Caco-2 (cell line): ENCODE data around the gene CD46. TPM values are rescaled to one million over a fixed set of nuclear protein-coding genes. Genes with fewer than 3 reads are reported as not detected.

Experiments used
- BruUV-seq: library from RNA; stranded (reverse); fragments of 400-500 nt; replicated peaks from 2 replicates; lab custom pipeline; 2021; lab: Mats Ljungman, UMichigan
- CTCF ChIA-PET: fragments of 300-600 bp; sonication (Branson Sonifier 250); formaldehyde crosslinking; loops from one replicate; lab custom pipeline; 2022; ENCODE audit warnings: antibody characterized with exemption; lab: Charles Lee
- POLR2A ChIA-PET: fragments of 300-600 bp; sonication (Branson Sonifier 250); formaldehyde crosslinking; loops from one replicate; lab custom pipeline; 2022; ENCODE audit warnings: antibody characterized with exemption; lab: Charles Lee
- DNase-seq, 2 experiments: peaks; one replicate each; pipeline versions ENCODE4 v3.0.0 to v3.0.0-alpha.2; 2020 to 2022
- H3K27me3 ChIP-seq: replicated peaks from 2 replicates; pipeline ENCODE4 v1.6.0; 2011; ENCODE audit warnings: low read length; ENCODE audit not compliant: control insufficient read depth, insufficient read depth
- H3K36me3 ChIP-seq: 2 replicates; pipeline ENCODE4 v1.5.1; 2011; ENCODE audit warnings: low read length; ENCODE audit not compliant: control insufficient read depth, insufficient read depth
- H3K4me1 ChIP-seq: fragments of 250-450 bp; sonication (Bioruptor Pico); 2 replicates; pipeline ENCODE4 v1.5.1; 2020; ENCODE audit warnings: mild to moderate bottlenecking
- H3K4me3 ChIP-seq: 2 replicates; pipeline ENCODE4 v1.5.1; 2011; ENCODE audit warnings: low read depth, mild to moderate bottlenecking, control low read depth, low read length
- H3K9me3 ChIP-seq: fragments of 250-450 bp; sonication (Bioruptor Pico); 2 replicates; pipeline ENCODE4 v1.5.1; 2020; ENCODE audit warnings: mild to moderate bottlenecking, moderate library complexity
- H3K27ac Mint-ChIP-seq: one replicate; pipeline ENCODE4 v1.8.0; 2022; ENCODE audit warnings: mixed read lengths; ENCODE audit not compliant: unreplicated experiment
- H3K27me3 Mint-ChIP-seq: one replicate; pipeline ENCODE4 v1.8.0; 2022; ENCODE audit warnings: mixed read lengths; ENCODE audit not compliant: insufficient read depth, unreplicated experiment
- H3K36me3 Mint-ChIP-seq: one replicate; pipeline ENCODE4 v1.8.0; 2022; ENCODE audit warnings: mild to moderate bottlenecking, mixed read lengths; ENCODE audit not compliant: insufficient read depth, unreplicated experiment
- H3K4me1 Mint-ChIP-seq: one replicate; pipeline ENCODE4 v1.8.0; 2022; ENCODE audit warnings: low read depth, mixed read lengths; ENCODE audit not compliant: unreplicated experiment
- H3K4me3 Mint-ChIP-seq: one replicate; pipeline ENCODE4 v1.8.0; 2022; ENCODE audit warnings: mild to moderate bottlenecking, moderate library complexity, mixed read lengths; ENCODE audit not compliant: unreplicated experiment
- H3K9me3 Mint-ChIP-seq: one replicate; pipeline ENCODE4 v1.8.0; 2022; ENCODE audit warnings: mixed read lengths; ENCODE audit not compliant: unreplicated experiment
- intact Hi-C: fragments of 100-400 bp; cut with micrococcal nuclease; formaldehyde crosslinking; loops from one replicate; pipeline ENCODE4 v1.10.0; 2022; ENCODE audit not compliant: unreplicated experiment
- total RNA-seq: library from RNA; stranded (reverse); gene quantifications from 2 replicates; pipeline ENCODE4 v1.2.3, GENCODE V29; 2022
- TF ChIP-seq, protein P1 (sequence below), 2 experiments: fragments of 200-600 bp in 1 of 2; IDR thresholded peaks; 1 replicate in 1 of 2; 2 replicates in 1 of 2; pipeline versions ENCODE4 v1.5.1 to v1.8.0; 2011 to 2022; ENCODE audit warnings: antibody characterized with exemption in 1 of 2, control low read depth in 1 of 2, inconsistent platforms in 1 of 2, low read depth in 1 of 2, low read length in 1 of 2, mild to moderate bottlenecking in 1 of 2, moderate library complexity in 1 of 2; ENCODE audit not compliant: insufficient read depth in 1 of 2, severe bottlenecking in 1 of 2, unreplicated experiment in 1 of 2

CD46 gene
- total RNA-seq, 1 experiment from 2014 or later: 166 TPM

DNA sequence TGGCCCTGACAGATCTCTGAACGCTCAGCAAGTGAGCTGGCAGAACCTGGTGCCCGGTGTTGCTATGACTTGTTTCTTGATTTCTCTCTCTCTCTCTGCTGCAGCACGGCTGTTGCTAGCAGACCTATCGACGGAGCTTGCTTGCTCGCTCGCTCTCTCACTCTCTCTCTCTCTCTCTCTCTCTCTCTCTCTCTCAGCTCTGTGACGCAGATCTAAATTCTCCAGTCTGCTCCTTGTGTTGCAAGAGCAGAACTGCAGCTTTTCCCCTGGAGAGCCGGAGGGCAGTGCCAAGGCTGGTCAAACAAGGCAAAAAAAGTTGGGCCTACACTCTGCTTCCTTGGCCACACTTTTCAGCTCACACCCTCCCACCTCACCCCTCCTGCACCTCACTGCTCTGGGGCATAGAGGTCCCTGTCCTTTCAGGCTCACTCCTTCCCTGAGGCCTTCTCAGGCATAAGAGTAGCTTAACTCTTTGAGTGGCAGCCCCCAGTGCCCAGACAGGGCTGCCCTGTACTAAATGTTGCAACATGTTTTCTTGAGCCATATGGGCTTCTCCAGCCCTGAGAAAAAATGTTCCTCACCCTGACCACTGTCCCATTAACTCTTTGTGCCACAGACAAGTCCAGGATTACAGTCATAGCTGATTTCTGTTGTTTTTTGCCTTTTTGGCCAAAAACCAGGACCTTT is 72.2 kb downstream of the CD46 start:
- Mint-ChIP-seq H3K4me3 (peak overlapping the region; percentile 74), H3K36me3 (peaks cover 27% of the 10 kb centered on the region), H3K9me3 (no peaks in the 10 kb centered on the region), H3K4me1 (peaks cover 53% of the 10 kb centered on the region), H3K27ac (peak overlapping the region; percentile 80), H3K27me3 (no peaks in the 10 kb centered on the region)
- no peaks in the 10 kb centered on the region for H3K27me3 ChIP-seq
- POLR2A ChIA-PET: interaction anchor here (0.6 kb wide), 1 partner anchor 21 kb away, joined by 6 read pairs; no protein-coding TSS in a partner anchor
- no peaks in the 10 kb centered on the region for H3K9me3 ChIP-seq
- DNase-seq: peak; percentile 63 to 71
- intact Hi-C loops: no loop called here
- peak overlapping the region; percentile 28 for H3K4me3 ChIP-seq
- CTCF ChIA-PET: interaction anchor here (0.6 to 1.5 kb wide), 9 partner anchors 12 to 1322 kb away, joined by 3 to 9 read pairs (median 3); partner anchors contain the start of gene CD46
- peaks cover 1% of the 10 kb centered on the region for H3K36me3 ChIP-seq
- H3K4me1 ChIP-seq: peaks cover 40% of the 10 kb centered on the region
- TF ChIP-seq, protein P1, sequence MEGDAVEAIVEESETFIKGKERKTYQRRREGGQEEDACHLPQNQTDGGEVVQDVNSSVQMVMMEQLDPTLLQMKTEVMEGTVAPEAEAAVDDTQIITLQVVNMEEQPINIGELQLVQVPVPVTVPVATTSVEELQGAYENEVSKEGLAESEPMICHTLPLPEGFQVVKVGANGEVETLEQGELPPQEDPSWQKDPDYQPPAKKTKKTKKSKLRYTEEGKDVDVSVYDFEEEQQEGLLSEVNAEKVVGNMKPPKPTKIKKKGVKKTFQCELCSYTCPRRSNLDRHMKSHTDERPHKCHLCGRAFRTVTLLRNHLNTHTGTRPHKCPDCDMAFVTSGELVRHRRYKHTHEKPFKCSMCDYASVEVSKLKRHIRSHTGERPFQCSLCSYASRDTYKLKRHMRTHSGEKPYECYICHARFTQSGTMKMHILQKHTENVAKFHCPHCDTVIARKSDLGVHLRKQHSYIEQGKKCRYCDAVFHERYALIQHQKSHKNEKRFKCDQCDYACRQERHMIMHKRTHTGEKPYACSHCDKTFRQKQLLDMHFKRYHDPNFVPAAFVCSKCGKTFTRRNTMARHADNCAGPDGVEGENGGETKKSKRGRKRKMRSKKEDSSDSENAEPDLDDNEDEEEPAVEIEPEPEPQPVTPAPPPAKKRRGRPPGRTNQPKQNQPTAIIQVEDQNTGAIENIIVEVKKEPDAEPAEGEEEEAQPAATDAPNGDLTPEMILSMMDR (IDR thresholded peaks at IDR 0.05; ENCODE audit: insufficient read depth in 1 of 2, low read depth in 1 of 2, low read length in 1 of 2, severe bottlenecking in 1 of 2, unreplicated experiment in 1 of 2): peak; percentile 47 to 52
- no TSS peak for BruUV-seq

DNA sequence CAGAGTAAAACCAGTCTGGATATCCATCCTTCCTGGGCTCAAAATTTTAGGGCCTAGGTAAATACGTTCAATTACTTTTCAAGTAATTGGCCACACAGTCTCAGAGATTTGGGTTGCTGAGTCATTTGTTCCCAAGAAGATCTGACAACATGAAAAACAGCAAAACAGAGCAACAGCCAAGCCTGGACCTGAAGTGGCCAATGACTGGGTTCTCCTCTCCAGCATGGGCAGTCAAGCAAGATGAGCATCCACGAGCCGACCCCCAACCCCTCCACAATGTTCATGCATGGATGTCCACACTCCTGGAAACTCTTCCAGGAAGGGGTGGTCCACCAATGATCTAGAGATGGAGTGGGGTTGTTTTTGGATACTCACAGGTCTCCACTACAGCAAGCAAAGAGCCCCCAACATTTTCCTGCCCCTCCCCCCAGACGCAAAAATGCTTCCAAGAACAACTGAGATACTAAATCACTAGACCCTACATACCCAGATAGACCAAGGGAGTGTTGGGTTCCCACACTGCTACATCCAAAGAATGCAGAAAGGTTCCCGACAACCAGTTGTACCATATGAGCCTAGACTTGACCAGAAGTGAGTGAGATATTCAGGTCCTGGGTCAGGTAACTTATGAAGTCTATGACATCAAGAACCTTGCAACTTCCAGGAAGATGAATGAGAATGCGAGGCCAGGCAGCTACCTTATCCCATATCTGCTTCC is 73.0 kb downstream of the CD46 start:
- Mint-ChIP-seq H3K9me3 (no peaks in the 10 kb centered on the region), H3K27ac (no peak overlapping the region), H3K4me3 (peak overlapping the region; percentile 79), H3K36me3 (peaks cover 27% of the 10 kb centered on the region), H3K27me3 (no peaks in the 10 kb centered on the region), H3K4me1 (peaks cover 53% of the 10 kb centered on the region)
- no peaks in the 10 kb centered on the region for H3K9me3 ChIP-seq
- intact Hi-C loops: no loop called here
- POLR2A ChIA-PET: no interaction called here
- H3K27me3 ChIP-seq: no peaks in the 10 kb centered on the region
- no peak overlapping the region; the same call in 1 of the 2 replicates for H3K4me3 ChIP-seq
- no TSS peak for BruUV-seq
- CTCF ChIA-PET: interaction anchor here (1.1 to 2.5 kb wide), 4 partner anchors 13 to 60 kb away, joined by 3 to 11 read pairs (median 8); no protein-coding TSS in a partner anchor
- peaks cover 40% of the 10 kb centered on the region for H3K4me1 ChIP-seq
- peaks cover 1% of the 10 kb centered on the region for H3K36me3 ChIP-seq
- peak in 1 of 2 experiments; percentile 25 for DNase-seq
- TF ChIP-seq, protein P1 (IDR thresholded peaks at IDR 0.05; ENCODE audit: insufficient read depth in 1 of 2, low read depth in 1 of 2, low read length in 1 of 2, severe bottlenecking in 1 of 2, unreplicated experiment in 1 of 2): no peak

DNA sequence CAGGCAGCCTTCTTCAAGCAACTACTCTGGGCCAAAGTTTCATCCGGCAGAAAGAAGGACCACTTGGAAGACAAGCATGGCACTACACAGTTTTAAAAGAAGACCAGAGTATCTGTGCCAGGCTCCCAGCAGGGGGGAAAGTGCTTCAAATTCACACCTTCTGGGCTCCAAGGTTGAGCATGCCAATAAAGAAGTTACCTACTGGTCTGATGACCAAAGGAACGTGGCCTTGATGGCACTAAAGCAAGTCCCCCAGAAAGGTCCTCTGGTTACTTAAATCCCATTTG is 73.5 kb downstream of the CD46 start:
- no TSS peak for BruUV-seq
- peaks cover 27% of the 10 kb centered on the region for H3K36me3 Mint-ChIP-seq
- no peaks in the 10 kb centered on the region for H3K9me3 ChIP-seq
- H3K27ac Mint-ChIP-seq: peak overlapping the region; percentile 81
- no peaks in the 10 kb centered on the region for H3K27me3 Mint-ChIP-seq
- peak overlapping the region; percentile 38 for H3K4me3 ChIP-seq
- CTCF ChIA-PET: interaction anchor here (1.1 to 4.9 kb wide), 3 partner anchors 13 to 60 kb away, joined by 3 to 47 read pairs (median 11); no protein-coding TSS in a partner anchor
- H3K27me3 ChIP-seq: no peaks in the 10 kb centered on the region
- TF ChIP-seq, protein P1 (IDR thresholded peaks at IDR 0.05; ENCODE audit: insufficient read depth in 1 of 2, low read depth in 1 of 2, low read length in 1 of 2, severe bottlenecking in 1 of 2, unreplicated experiment in 1 of 2): no peak
- peaks cover 40% of the 10 kb centered on the region for H3K4me1 ChIP-seq
- H3K9me3 Mint-ChIP-seq: no peaks in the 10 kb centered on the region
- DNase-seq: peak in 1 of 2 experiments; percentile 9
- peaks cover 1% of the 10 kb centered on the region for H3K36me3 ChIP-seq
- POLR2A ChIA-PET: no interaction called here
- intact Hi-C loops: no loop called here
- H3K4me1 Mint-ChIP-seq: peaks cover 51% of the 10 kb centered on the region
- peak overlapping the region; percentile 79 for H3K4me3 Mint-ChIP-seq
